Bone marrow (tissue), 2 donors: ENCODE measurements around the gene SMAD6.

Experiments
- DNase-seq, 2 donors: peaks; one replicate each; lab custom pipeline; 2025; lab: John Stamatoyannopoulos, UW

SMAD6 gene

GRCh38 chr15:66721020-66721419 is 19.0 kb downstream of the SMAD6 start:
- DNase-seq, result no peak

- no peak for DNase-seq
Observed at GRCh38 chr15:66721501-66721937, 19.5 kb downstream of the SMAD6 start.

- no peak for DNase-seq
Observed at GRCh38 chr15:66721954-66722353, 19.9 kb downstream of the SMAD6 start.

GRCh38 chr15:66722757-66723540 is 20.9 kb downstream of the SMAD6 start:
- DNase-seq, result no peak

- no peak for DNase-seq
Observed at GRCh38 chr15:66723826-66724731, 22.0 kb downstream of the SMAD6 start.

- no peak for DNase-seq
Observed at GRCh38 chr15:66724732-66725463, 22.9 kb downstream of the SMAD6 start.

- DNase-seq, result no peak
Observed at GRCh38 chr15:66725464-66725785, 23.4 kb downstream of the SMAD6 start.

- DNase-seq, result no peak
Observed at GRCh38 chr15:66726386-66726785, 24.4 kb downstream of the SMAD6 start.

GRCh38 chr15:66729331-66729951 is 27.4 kb downstream of the SMAD6 start:
- DNase-seq, result no peak

GRCh38 chr15:66730168-66731021 is 28.4 kb downstream of the SMAD6 start:
- no peak for DNase-seq

GRCh38 chr15:66733976-66734375 is 31.9 kb downstream of the SMAD6 start:
- no peak for DNase-seq

- no peak for DNase-seq
Observed at GRCh38 chr15:66734961-66735908, 33.2 kb downstream of the SMAD6 start.

- DNase-seq, result no peak
Observed at GRCh38 chr15:66735909-66736305, 33.9 kb downstream of the SMAD6 start.

GRCh38 chr15:66737243-66738010 is 35.4 kb downstream of the SMAD6 start:
- DNase-seq, result no peak

GRCh38 chr15:66738116-66738515 is 36.1 kb downstream of the SMAD6 start:
- DNase-seq, result no peak

GRCh38 chr15:66738595-66738994 is 36.6 kb downstream of the SMAD6 start:
- no peak for DNase-seq

- DNase-seq, result no peak
Observed at GRCh38 chr15:66739287-66739686, 37.3 kb downstream of the SMAD6 start.

GRCh38 chr15:66740802-66741201 is 38.8 kb downstream of the SMAD6 start:
- DNase-seq, result no peak

- no peak for DNase-seq
Observed at GRCh38 chr15:66741646-66742045, 39.6 kb downstream of the SMAD6 start.
